T-cell (primary cell): Measurements from ENCODE around the gene TBX6. TPM values are rescaled to one million over a fixed set of nuclear protein-coding genes. Genes with fewer than 3 reads are reported as not detected.

Source experiments
- ATAC-seq, 4 experiments: fragments of 200-7000 bp in 3 of 4; fragments of 150-1000 bp in 1 of 4; cut with Tn5 transposase; replicated peaks in 1 of 4; 1 replicate in 3 of 4; 2 replicates in 1 of 4; pipeline ENCODE4 v1.10.0; 2021; ENCODE audit warnings: moderate library complexity in 3 of 4, mild to moderate bottlenecking in 2 of 4, moderate number of reproducible peaks in 1 of 4
- CTCF ChIA-PET, 2 donors: fragments of 300-600 bp; sonication (Branson Sonifier 250); formaldehyde crosslinking; loops; one replicate each; lab custom pipeline; 2022; ENCODE audit warnings: antibody characterized with exemption in 2 of 2; lab: Charles Lee
- POLR2A ChIA-PET, 2 donors: fragments of 300-600 bp; sonication (Branson Sonifier 250); formaldehyde crosslinking; loops; one replicate each; lab custom pipeline; 2022; ENCODE audit warnings: antibody characterized with exemption in 2 of 2; lab: Charles Lee
- DNase-seq, 35 experiments: peaks; one replicate each; pipeline versions ENCODE4 v3.0.0 to v3.0.0-alpha.2; 2013 to 2023
- H3K27ac ChIP-seq: one replicate; pipeline ENCODE4 v1.5.1; 2013; ENCODE audit warnings: low read length
- H3K27me3 ChIP-seq, 2 experiments: replicated peaks in 1 of 2; 1 replicate in 1 of 2; 2 replicates in 1 of 2; pipeline versions ENCODE4 v1.6.1 to v1.7.0; 2013; ENCODE audit warnings: low read length in 1 of 2, mixed read lengths in 1 of 2; ENCODE audit not compliant: control insufficient read depth in 2 of 2, insufficient read depth in 2 of 2; ENCODE audit errors: extremely low read depth in 1 of 2
- H3K36me3 ChIP-seq, 2 donors: 1 replicate in 1 of 2; 2 replicates in 1 of 2; pipeline versions ENCODE4 v1.6.1 to v1.7.0; 2013; ENCODE audit warnings: low read length in 1 of 2; ENCODE audit not compliant: control insufficient read depth in 2 of 2, insufficient read depth in 1 of 2; ENCODE audit errors: extremely low read depth in 1 of 2
- H3K4me1 ChIP-seq, 2 experiments: 1 replicate in 1 of 2; 2 replicates in 1 of 2; pipeline versions ENCODE4 v1.6.1 to v1.7.0; 2013; ENCODE audit warnings: low read length in 2 of 2, mixed read lengths in 1 of 2; ENCODE audit not compliant: insufficient read depth in 2 of 2, control insufficient read depth in 1 of 2; ENCODE audit errors: extremely low read depth in 1 of 2
- H3K4me3 ChIP-seq, 2 donors: 1 replicate in 1 of 2; 2 replicates in 1 of 2; pipeline versions ENCODE4 v1.5.1 to v1.7.0; 2013; ENCODE audit warnings: mild to moderate bottlenecking in 2 of 2, low read length in 1 of 2, moderate library complexity in 1 of 2; ENCODE audit not compliant: control insufficient read depth in 1 of 2; ENCODE audit errors: extremely low read depth in 1 of 2
- H3K9me3 ChIP-seq: 2 replicates; pipeline ENCODE4 v1.7.0; 2013
- H3K27ac Mint-ChIP-seq, 2 donors: one replicate each; pipeline ENCODE4 v1.8.0; 2020 to 2021; ENCODE audit warnings: mild to moderate bottlenecking in 2 of 2, mixed read lengths in 2 of 2
- H3K27me3 Mint-ChIP-seq, 2 donors: one replicate each; pipeline ENCODE4 v1.8.0; 2021 to 2022; ENCODE audit warnings: mixed read lengths in 2 of 2
- H3K36me3 Mint-ChIP-seq: one replicate; pipeline ENCODE4 v1.8.0; 2021; ENCODE audit warnings: mixed read lengths
- H3K4me1 Mint-ChIP-seq, 3 donors: one replicate each; pipeline ENCODE4 v1.8.0; 2020 to 2022; ENCODE audit warnings: mixed read lengths in 3 of 3, mild to moderate bottlenecking in 1 of 3
- H3K4me3 Mint-ChIP-seq, 3 donors: one replicate each; pipeline ENCODE4 v1.8.0; 2020 to 2022; ENCODE audit warnings: mild to moderate bottlenecking in 3 of 3, mixed read lengths in 3 of 3, moderate library complexity in 3 of 3
- H3K9me3 Mint-ChIP-seq, 3 donors: one replicate each; pipeline ENCODE4 v1.8.0; 2020 to 2022; ENCODE audit warnings: mixed read lengths in 3 of 3
- whole genome bisulfite sequencing: methylation state at CpG from one replicate; pipeline ENCODE4 v1.1.5; 2013; ENCODE audit warnings: missing lambda C conversion rate; ENCODE audit not compliant: insufficient coverage; 5-methylcytosine and 5-hydroxymethylcytosine counted together
- total RNA-seq, 35 experiments: library from RNA in 6 of 35; stranded (reverse) in 6 of 35; fragments of 120-200 nt in 1 of 35; gene quantifications; one replicate each; pipeline versions ENCODE4 v1.2.1 to v1.2.4 and lab custom pipeline; 2013 to 2026

TBX6 gene
- total RNA-seq, 5 donors from 2014 or later (not counting 1 experiment from before 2014, with no cell fraction given) = 1.4 to 2.0 (median 1.5) TPM

DNA sequence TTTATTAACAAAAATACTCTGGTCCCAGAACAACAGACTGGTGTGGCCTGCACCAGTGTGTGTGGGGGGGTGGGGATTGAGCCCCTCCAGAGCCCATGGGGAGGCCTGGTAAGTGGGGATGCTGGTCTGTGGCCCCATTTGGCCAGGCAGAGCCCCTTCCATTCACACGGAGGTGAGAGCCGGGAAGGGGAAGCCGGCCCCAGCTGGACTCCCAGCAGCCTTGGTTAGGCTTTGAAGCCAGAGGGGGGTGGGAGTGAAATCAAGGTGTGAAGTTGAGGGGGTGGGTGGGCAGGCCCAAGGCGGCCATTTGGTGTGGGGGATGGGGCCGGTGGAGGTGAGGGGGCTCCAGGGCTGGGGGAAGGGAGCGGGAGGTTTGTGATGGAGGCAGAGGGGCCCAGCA lies 5.9 kb downstream of the TBX6 start:
- Mint-ChIP-seq H3K27ac (no peak overlapping the region), H3K36me3 (peaks cover 26% of the 10 kb centered on the region), H3K9me3 (no peaks in the 10 kb centered on the region), H3K4me3 (no peak overlapping the region), H3K4me1 (peaks cover 17 to 30% (median 22%) of the 10 kb centered on the region in 3 donors), H3K27me3 (no peaks in the 10 kb centered on the region)
- peaks cover 10 to 22% of the 10 kb centered on the region in 2 experiments for H3K4me1 ChIP-seq
- ChIA-PET CTCF (no interaction called here), POLR2A (no interaction called here)
- 93% methylated on average over 3 of the region's 6 CpGs for WGBS
- peaks cover 34 to 44% of the 10 kb centered on the region in 2 donors for H3K36me3 ChIP-seq
- no peak overlapping the region for H3K4me3 ChIP-seq
- no peaks in the 10 kb centered on the region for H3K27me3 ChIP-seq
- DNase-seq (no peak), ATAC-seq (no peak)
- H3K27ac ChIP-seq = no peak overlapping the region
- H3K9me3 ChIP-seq = no peaks in the 10 kb centered on the region

DNA sequence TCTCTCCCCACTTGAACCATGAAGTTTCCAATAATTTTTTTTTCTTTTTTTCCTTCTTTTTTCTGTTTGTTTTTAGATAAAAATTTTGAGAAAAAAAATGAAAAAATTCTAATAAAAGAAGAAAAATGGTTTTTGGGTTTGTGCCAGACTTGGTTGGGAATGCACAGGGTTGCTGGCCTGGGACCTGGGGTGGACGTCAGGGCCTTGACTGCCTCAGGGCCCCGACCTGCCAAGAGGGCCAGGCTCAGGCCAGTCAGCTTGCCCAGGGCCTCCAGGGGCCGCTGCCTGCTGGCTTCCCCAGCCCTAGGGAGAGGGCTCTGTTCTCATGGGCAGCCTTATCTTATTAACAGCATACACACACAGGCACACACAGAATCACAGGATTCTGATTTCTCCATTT lies 6.5 kb downstream of the TBX6 start:
- POLR2A ChIA-PET = interaction anchor here in 1 of 2 donors (0.7 kb wide), 1 partner anchor 14 kb away, joined by 3 read pairs; no protein-coding TSS in a partner anchor
- H3K4me1 Mint-ChIP-seq = peaks cover 14 to 27% (median 19%) of the 10 kb centered on the region in 3 donors
- Histone ChIP-seq H3K27me3 (no peaks in the 10 kb centered on the region), H3K27ac (no peak overlapping the region), H3K9me3 (no peaks in the 10 kb centered on the region), H3K36me3 (peaks cover 34 to 48% of the 10 kb centered on the region in 2 donors), H3K4me3 (no peak overlapping the region), H3K4me1 (peaks cover 5 to 20% of the 10 kb centered on the region in 2 experiments)
- peaks cover 26% of the 10 kb centered on the region for H3K36me3 Mint-ChIP-seq
- WGBS = 100% methylated on average over 1 of the region's 3 CpGs
- no peaks in the 10 kb centered on the region for H3K9me3 Mint-ChIP-seq
- H3K27ac Mint-ChIP-seq = no peak overlapping the region
- no peak overlapping the region for H3K4me3 Mint-ChIP-seq
- DNase-seq (no peak), ATAC-seq (no peak)
- CTCF ChIA-PET = no interaction called here
- H3K27me3 Mint-ChIP-seq = no peaks in the 10 kb centered on the region

DNA sequence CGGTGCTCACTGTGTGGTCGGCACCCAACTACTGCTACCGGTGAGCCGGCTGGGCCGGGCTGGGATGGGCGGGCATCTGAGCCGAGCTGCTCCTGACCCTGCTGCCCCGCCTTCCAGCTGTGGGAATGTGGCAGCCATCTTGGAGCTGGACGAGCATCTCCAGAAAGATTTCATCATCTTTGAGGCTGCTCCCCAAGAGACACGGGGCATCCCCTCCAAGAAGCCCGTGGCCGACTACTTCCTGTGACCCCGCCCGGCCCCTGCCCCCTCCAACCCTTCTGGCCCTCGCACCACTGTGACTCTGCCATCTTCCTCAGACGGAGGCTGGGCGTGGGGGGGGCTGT lies 6.9 kb downstream of the TBX6 start:
- Mint-ChIP-seq H3K27ac (no peak overlapping the region), H3K4me3 (no peak overlapping the region), H3K27me3 (no peaks in the 10 kb centered on the region), H3K9me3 (no peaks in the 10 kb centered on the region), H3K4me1 (peaks cover 10 to 24% (median 15%) of the 10 kb centered on the region in 3 donors), H3K36me3 (peaks cover 27% of the 10 kb centered on the region)
- Histone ChIP-seq H3K4me1 (peaks cover under 1 to 16% of the 10 kb centered on the region in 2 experiments), H3K9me3 (no peaks in the 10 kb centered on the region), H3K27ac (no peak overlapping the region), H3K27me3 (no peaks in the 10 kb centered on the region), H3K36me3 (peaks cover 34 to 52% of the 10 kb centered on the region in 2 donors), H3K4me3 (no peak overlapping the region)
- ATAC-seq (no peak), DNase-seq (no peak)
- CTCF ChIA-PET = no interaction called here
- 86% methylated on average over 12 of the region's 17 CpGs for WGBS
- POLR2A ChIA-PET = interaction anchor here in 1 of 2 donors (0.7 kb wide), 1 partner anchor 14 kb away, joined by 3 read pairs; no protein-coding TSS in a partner anchor

DNA sequence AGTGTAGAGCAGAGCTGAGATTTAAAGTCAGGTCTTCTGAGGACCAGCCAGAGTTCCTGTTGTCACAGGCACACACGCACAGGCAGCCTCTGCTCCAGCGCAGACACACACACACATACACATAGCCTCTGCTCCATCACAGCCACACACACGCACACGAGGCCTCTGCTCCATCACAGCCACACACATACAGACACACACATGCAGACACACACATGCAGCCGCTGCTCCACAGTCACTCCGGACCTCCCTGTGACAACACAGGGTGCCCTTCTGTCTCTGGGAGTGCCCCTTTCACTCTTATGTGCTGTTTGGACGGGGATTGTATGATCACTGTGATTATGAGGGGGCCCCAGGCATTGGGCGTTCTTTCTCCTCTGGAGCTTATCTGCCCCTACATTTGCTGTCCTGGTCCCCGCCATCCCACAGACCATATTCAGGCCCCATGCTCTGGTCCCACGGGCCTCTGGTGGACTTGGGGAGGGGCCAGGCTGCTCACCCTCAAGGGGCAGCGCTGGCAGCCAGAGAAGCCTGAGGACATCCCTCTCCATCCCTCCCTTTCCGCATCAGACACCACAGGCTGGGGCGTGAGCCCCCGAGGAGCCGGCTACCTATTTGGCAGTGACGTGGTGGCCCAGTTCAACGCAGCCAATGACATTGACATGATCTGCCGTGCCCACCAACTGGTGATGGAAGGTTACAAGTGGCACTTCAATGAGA lies 7.5 kb downstream of the TBX6 start:
- POLR2A ChIA-PET = interaction anchor here in 1 of 2 donors (0.7 kb wide), 1 partner anchor 15 kb away, joined by 3 read pairs; no protein-coding TSS in a partner anchor
- no peaks in the 10 kb centered on the region for H3K27me3 Mint-ChIP-seq

DNA sequence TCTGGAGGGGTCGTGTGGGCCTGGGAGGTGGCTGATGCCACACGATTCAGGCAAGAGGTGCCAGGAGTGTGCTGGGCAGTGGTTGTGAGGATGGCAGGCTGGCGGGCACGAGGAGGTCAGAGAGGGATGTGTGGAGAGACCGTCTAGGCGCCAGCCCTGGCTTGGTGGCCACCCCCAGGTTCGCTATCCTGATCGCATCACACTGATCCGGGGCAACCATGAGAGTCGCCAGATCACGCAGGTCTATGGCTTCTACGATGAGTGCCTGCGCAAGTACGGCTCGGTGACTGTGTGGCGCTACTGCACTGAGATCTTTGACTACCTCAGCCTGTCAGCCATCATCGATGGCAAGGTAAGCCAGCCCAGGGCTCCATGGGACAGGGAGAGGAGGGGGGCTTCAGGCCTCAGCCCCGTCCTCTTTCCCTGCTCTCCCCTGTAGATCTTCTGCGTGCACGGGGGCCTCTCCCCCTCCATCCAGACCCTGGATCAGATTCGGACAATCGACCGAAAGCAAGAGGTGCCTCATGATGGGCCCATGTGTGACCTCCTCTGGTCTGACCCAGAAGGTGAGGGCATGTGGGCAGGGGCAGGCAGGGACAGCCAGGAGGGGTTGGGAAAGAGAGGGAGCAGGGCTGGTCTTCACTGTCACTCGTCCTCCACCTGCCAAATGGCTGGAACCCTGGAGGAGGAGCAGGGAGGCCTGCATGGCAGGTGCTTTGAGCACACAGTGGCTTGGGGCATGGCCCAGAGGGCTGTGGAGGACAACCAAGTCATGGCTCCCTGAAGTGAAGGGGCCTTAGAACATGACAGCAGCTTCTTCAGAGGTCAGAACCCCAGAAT lies 8.3 kb downstream of the TBX6 start:
- peaks cover 11 to 20% (median 14%) of the 10 kb centered on the region in 3 donors for H3K4me1 Mint-ChIP-seq
- Histone ChIP-seq H3K9me3 (no peaks in the 10 kb centered on the region), H3K36me3 (peaks cover 34 to 64% of the 10 kb centered on the region in 2 donors), H3K4me1 (peaks cover 0 to 20% of the 10 kb centered on the region in 2 experiments), H3K4me3 (no peak overlapping the region), H3K27me3 (no peaks in the 10 kb centered on the region), H3K27ac (no peak overlapping the region)
- H3K36me3 Mint-ChIP-seq = peaks cover 32% of the 10 kb centered on the region
- no peak overlapping the region for H3K4me3 Mint-ChIP-seq
- ATAC-seq (no peak), DNase-seq (no peak)
- WGBS = 96% methylated on average over 16 of the region's 24 CpGs
- no peaks in the 10 kb centered on the region for H3K27me3 Mint-ChIP-seq
- ChIA-PET POLR2A (interaction anchor here in 1 of 2 donors (0.6 kb wide), 1 partner anchor 22 kb away, joined by 13 read pairs; no protein-coding TSS in a partner anchor), CTCF (no interaction called here)
- H3K9me3 Mint-ChIP-seq = no peaks in the 10 kb centered on the region
- H3K27ac Mint-ChIP-seq = no peak overlapping the region

More for the DNA sequence above, 7.5 kb downstream of the TBX6 start:
- H3K27ac Mint-ChIP-seq = no peak overlapping the region
- 96% methylated on average over 12 of the region's 18 CpGs for WGBS
- H3K9me3 Mint-ChIP-seq = no peaks in the 10 kb centered on the region
- CTCF ChIA-PET = no interaction called here
- no peaks in the 10 kb centered on the region for H3K27me3 ChIP-seq
- no peak overlapping the region for H3K4me3 Mint-ChIP-seq
- peaks cover 34 to 58% of the 10 kb centered on the region in 2 donors for H3K36me3 ChIP-seq
- H3K4me3 ChIP-seq = no peak overlapping the region
- peaks cover 0 to 19% of the 10 kb centered on the region in 2 experiments for H3K4me1 ChIP-seq
- H3K27ac ChIP-seq = no peak overlapping the region
- ATAC-seq (no peak), DNase-seq (no peak)
- H3K9me3 ChIP-seq = no peaks in the 10 kb centered on the region
- H3K36me3 Mint-ChIP-seq = peaks cover 32% of the 10 kb centered on the region
- peaks cover 10 to 22% (median 15%) of the 10 kb centered on the region in 3 donors for H3K4me1 Mint-ChIP-seq

DNA sequence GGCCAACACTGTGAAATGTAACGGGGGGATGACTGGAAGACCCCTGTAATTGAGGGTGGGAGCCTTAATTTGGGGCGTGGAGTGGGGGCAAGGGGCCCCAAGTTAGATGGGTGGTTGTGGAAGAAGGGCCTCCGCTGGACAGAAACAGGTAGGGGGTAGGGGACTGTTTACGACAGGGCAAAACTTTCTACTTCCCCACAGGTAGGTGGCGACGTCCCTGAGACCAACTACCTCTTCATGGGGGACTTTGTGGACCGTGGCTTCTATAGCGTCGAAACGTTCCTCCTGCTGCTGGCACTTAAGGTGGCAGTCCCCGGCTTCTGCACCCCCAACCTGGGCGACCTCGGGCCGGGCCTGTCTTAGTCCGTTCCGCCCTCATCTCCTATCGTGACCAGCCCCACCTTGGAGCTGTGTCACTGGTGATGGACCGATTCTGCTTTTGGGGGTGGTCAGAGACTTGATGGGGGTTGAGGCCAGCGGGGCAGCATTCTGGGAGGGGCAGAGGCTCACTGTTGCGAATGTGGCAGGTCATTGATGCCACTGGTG lies 9.1 kb downstream of the TBX6 start:
- Histone ChIP-seq H3K4me1 (peaks cover 0 to 28% of the 10 kb centered on the region in 2 experiments), H3K27me3 (no peaks in the 10 kb centered on the region), H3K4me3 (no peak overlapping the region), H3K27ac (no peak overlapping the region), H3K9me3 (no peaks in the 10 kb centered on the region), H3K36me3 (peaks cover 40 to 71% of the 10 kb centered on the region in 2 donors)
- WGBS = 93% methylated on average over 13 of the region's 20 CpGs
- H3K27me3 Mint-ChIP-seq = no peaks in the 10 kb centered on the region
- no peaks in the 10 kb centered on the region for H3K9me3 Mint-ChIP-seq
- peaks cover 18 to 25% (median 22%) of the 10 kb centered on the region in 3 donors for H3K4me1 Mint-ChIP-seq
- H3K27ac Mint-ChIP-seq = no peak overlapping the region
- no peak for ATAC-seq
- H3K4me3 Mint-ChIP-seq = no peak overlapping the region
- no peak for DNase-seq
- ChIA-PET CTCF (no interaction called here), POLR2A (interaction anchor here in 1 of 2 donors (0.6 to 0.7 kb wide), 2 partner anchors 21 to 431 kb away, joined by 3 to 13 read pairs; no protein-coding TSS in a partner anchor)
- peaks cover 36% of the 10 kb centered on the region for H3K36me3 Mint-ChIP-seq
